ENCODE results near the gene PITX1.

The PITX1 gene

GRCh38 chr5:135067587-135067986 is 33.6 kb upstream of the PITX1 start:
- H3K36me3 Mint-ChIP-seq (ENCODE audit: low read depth): no peaks in the 10 kb centered on the region
- no peak overlapping the region for H3K27ac Mint-ChIP-seq
- intact Hi-C loops (cut with micrococcal nuclease): no loop called here
- peaks cover 5% of the 10 kb centered on the region for H3K4me1 Mint-ChIP-seq (ENCODE audit: low read depth)
- peaks cover 64% of the 10 kb centered on the region for H3K27me3 Mint-ChIP-seq
- H3K9me3 Mint-ChIP-seq: no peaks in the 10 kb centered on the region
- no peak overlapping the region for H3K4me3 Mint-ChIP-seq

DNA sequence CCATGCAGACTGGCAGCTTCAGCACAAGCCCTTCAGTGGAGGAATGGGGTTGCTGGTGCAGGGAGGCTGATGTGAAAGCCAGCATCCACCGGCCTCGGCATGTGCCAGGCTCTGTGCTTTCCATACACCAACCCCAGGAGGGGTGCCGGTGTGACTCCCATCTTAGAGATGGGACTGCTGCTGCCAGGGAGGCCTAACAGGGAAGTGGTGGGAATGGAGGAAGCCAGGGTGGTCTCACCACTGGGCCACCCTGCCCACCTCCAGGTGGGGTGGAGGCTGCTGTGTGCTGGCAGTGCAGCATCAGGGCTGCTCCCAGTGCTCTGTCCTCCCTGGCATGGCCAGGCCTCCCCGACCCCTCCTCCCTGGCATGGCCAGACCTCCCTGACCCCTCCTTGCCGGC is 32.8 kb upstream of the PITX1 start:
- intact Hi-C loops (cut with micrococcal nuclease): no loop called here
- no peaks in the 10 kb centered on the region for H3K9me3 Mint-ChIP-seq
- peaks cover 62% of the 10 kb centered on the region for H3K27me3 Mint-ChIP-seq
- H3K4me3 Mint-ChIP-seq: no peak overlapping the region
- no peak overlapping the region for H3K27ac Mint-ChIP-seq
- peaks cover 5% of the 10 kb centered on the region for H3K4me1 Mint-ChIP-seq (ENCODE audit: low read depth)
- H3K36me3 Mint-ChIP-seq (ENCODE audit: low read depth): no peaks in the 10 kb centered on the region

GRCh38 chr5:135065306-135066265 is 31.6 kb upstream of the PITX1 start:
- H3K9me3 Mint-ChIP-seq: no peaks in the 10 kb centered on the region
- intact Hi-C loops (cut with micrococcal nuclease): no loop called here
- H3K36me3 Mint-ChIP-seq (ENCODE audit: low read depth): no peaks in the 10 kb centered on the region
- H3K4me1 Mint-ChIP-seq (ENCODE audit: low read depth): peaks cover 5% of the 10 kb centered on the region
- H3K4me3 Mint-ChIP-seq: no peak overlapping the region
- peaks cover 63% of the 10 kb centered on the region for H3K27me3 Mint-ChIP-seq
- H3K27ac Mint-ChIP-seq: no peak overlapping the region

GRCh38 chr5:135064235-135064570 is 30.2 kb upstream of the PITX1 start:
- Mint-ChIP-seq H3K4me3 (no peak overlapping the region), H3K27me3 (peaks cover 71% of the 10 kb centered on the region), H3K4me1 (ENCODE audit: low read depth) (no peaks in the 10 kb centered on the region), H3K9me3 (no peaks in the 10 kb centered on the region), H3K36me3 (ENCODE audit: low read depth) (no peaks in the 10 kb centered on the region), H3K27ac (no peak overlapping the region)
- intact Hi-C loops (cut with micrococcal nuclease): no loop called here

- intact Hi-C loops (cut with micrococcal nuclease): no loop called here
- H3K27me3 Mint-ChIP-seq: peaks cover 71% of the 10 kb centered on the region
These were observed 29.6 kb upstream of the PITX1 start for GRCh38 chr5:135063511-135064234.

GRCh38 chr5:135063056-135063445 is 29.0 kb upstream of the PITX1 start:
- H3K4me3 Mint-ChIP-seq: no peak overlapping the region
- no peaks in the 10 kb centered on the region for H3K4me1 Mint-ChIP-seq (ENCODE audit: low read depth)
- H3K27ac Mint-ChIP-seq: no peak overlapping the region
- no peaks in the 10 kb centered on the region for H3K36me3 Mint-ChIP-seq (ENCODE audit: low read depth)
- intact Hi-C loops (cut with micrococcal nuclease): no loop called here
- H3K9me3 Mint-ChIP-seq: no peaks in the 10 kb centered on the region
- peaks cover 75% of the 10 kb centered on the region for H3K27me3 Mint-ChIP-seq

More at GRCh38 chr5:135063511-135064234, 29.6 kb upstream of the PITX1 start:
- no peak overlapping the region for H3K27ac Mint-ChIP-seq
- no peaks in the 10 kb centered on the region for H3K36me3 Mint-ChIP-seq (ENCODE audit: low read depth)
- H3K4me3 Mint-ChIP-seq: no peak overlapping the region
- H3K4me1 Mint-ChIP-seq (ENCODE audit: low read depth): no peaks in the 10 kb centered on the region
- H3K9me3 Mint-ChIP-seq: no peaks in the 10 kb centered on the region

GRCh38 chr5:135062216-135063055 is 28.4 kb upstream of the PITX1 start:
- Mint-ChIP-seq H3K4me1 (ENCODE audit: low read depth) (no peaks in the 10 kb centered on the region), H3K27ac (no peak overlapping the region), H3K36me3 (ENCODE audit: low read depth) (no peaks in the 10 kb centered on the region), H3K4me3 (no peak overlapping the region), H3K27me3 (peaks cover 76% of the 10 kb centered on the region), H3K9me3 (no peaks in the 10 kb centered on the region)
- intact Hi-C loops (cut with micrococcal nuclease): no loop called here

GRCh38 chr5:135061001-135061400 is 27.0 kb upstream of the PITX1 start:
- intact Hi-C loops (cut with micrococcal nuclease): no loop called here
- H3K27ac Mint-ChIP-seq: no peak overlapping the region
- H3K27me3 Mint-ChIP-seq: peaks cover 75% of the 10 kb centered on the region
- no peaks in the 10 kb centered on the region for H3K4me1 Mint-ChIP-seq (ENCODE audit: low read depth)
- no peaks in the 10 kb centered on the region for H3K9me3 Mint-ChIP-seq
- no peaks in the 10 kb centered on the region for H3K36me3 Mint-ChIP-seq (ENCODE audit: low read depth)
- H3K4me3 Mint-ChIP-seq: no peak overlapping the region

GRCh38 chr5:135060021-135060420 is 26.0 kb upstream of the PITX1 start:
- intact Hi-C loops (cut with micrococcal nuclease): no loop called here

DNA sequence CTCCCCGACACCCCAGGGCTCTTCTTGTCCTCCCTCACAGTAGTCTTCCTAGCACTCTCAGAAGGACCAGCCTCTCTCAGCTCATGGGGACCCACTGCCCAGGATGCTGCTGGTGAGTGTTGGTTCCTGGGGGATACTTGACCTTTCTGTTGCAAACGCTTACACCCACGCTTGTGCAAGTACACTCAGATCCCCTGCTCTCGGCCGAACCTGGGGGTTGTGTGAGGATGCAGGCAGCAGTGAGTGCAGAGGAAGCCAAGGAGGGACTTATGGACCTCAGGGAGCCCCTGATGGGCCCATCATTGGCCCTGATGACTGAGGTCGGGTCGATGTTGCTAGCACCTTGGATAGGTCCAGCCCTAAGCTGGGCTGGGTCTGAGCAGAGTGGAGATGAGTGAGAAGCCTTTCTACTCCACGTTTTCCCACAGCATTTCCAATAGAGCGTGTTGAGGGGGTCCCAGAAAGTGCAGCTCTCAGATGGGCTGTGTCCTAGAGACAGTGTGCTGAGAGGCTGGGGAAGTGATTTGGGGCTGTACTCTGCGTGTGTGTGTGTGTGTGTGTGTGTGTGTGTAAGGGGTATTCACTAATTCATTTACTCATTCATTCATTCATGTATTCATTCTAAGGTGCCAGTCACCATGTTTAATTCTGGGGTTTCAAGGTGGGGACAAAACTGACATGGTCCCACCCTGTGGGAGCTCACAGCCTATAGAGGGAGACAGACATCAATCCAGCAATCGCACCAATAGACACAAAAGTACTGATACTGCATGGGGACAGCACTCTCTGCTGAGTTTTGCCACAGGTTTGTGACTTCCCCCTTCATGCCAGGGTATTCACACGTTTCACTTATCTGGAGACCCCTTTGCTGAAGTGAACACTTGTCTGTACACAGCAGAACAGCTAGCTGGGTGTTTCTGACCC is 25.2 kb upstream of the PITX1 start:
- H3K27ac Mint-ChIP-seq: no peak overlapping the region
- H3K9me3 Mint-ChIP-seq: no peaks in the 10 kb centered on the region
- no peaks in the 10 kb centered on the region for H3K4me1 Mint-ChIP-seq (ENCODE audit: low read depth)
- peaks cover 73% of the 10 kb centered on the region for H3K27me3 Mint-ChIP-seq
- intact Hi-C loops (cut with micrococcal nuclease): no loop called here
- H3K4me3 Mint-ChIP-seq: no peak overlapping the region
- no peaks in the 10 kb centered on the region for H3K36me3 Mint-ChIP-seq (ENCODE audit: low read depth)

More at GRCh38 chr5:135060021-135060420, 26.0 kb upstream of the PITX1 start:
- Mint-ChIP-seq H3K27me3 (peaks cover 74% of the 10 kb centered on the region), H3K9me3 (no peaks in the 10 kb centered on the region), H3K4me3 (no peak overlapping the region), H3K4me1 (ENCODE audit: low read depth) (no peaks in the 10 kb centered on the region), H3K36me3 (ENCODE audit: low read depth) (no peaks in the 10 kb centered on the region), H3K27ac (no peak overlapping the region)

DNA sequence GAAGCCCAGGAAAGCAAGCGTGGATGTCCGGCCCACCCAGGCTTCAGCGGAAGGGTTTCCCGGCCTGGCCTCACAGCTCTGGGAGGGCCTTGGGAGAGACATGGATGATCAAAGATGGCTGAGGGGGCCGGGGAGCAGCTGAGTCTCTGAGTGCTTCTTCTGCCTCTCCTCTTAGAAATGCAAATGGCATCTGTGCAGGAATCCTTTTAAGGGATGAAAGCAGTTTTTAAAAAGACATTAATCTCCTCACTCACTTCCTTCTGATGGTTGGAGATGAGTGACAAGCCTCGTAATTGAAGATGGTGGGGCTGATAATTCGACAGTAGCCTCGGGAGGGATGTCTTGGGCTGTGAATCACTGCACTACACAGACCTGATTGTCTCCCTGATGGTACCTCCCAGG is 24.3 kb upstream of the PITX1 start:
- intact Hi-C loops (cut with micrococcal nuclease): no loop called here
- no peaks in the 10 kb centered on the region for H3K36me3 Mint-ChIP-seq (ENCODE audit: low read depth)
- H3K9me3 Mint-ChIP-seq: no peaks in the 10 kb centered on the region
- no peak overlapping the region for H3K27ac Mint-ChIP-seq
- H3K4me3 Mint-ChIP-seq: no peak overlapping the region
- no peaks in the 10 kb centered on the region for H3K4me1 Mint-ChIP-seq (ENCODE audit: low read depth)
- H3K27me3 Mint-ChIP-seq: peaks cover 74% of the 10 kb centered on the region

DNA sequence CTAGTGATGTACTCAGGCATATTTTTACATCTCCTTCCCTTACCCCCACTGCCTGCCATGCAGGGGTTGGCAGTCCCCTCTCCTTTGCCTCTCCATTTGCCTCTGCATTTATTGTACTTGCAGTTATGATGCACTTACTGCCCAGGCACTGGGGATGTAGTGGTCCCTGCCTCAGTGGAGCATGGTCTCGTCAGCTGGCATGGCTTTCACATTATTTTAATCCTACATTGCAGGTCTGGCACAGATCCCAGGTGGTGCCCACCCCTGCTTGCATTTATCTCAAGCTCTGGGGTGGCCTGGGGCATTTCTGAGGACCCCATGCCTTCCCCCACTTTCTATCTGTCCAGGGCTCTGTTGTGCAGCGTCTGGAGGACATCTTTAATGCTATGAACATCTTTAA is 23.2 kb upstream of the PITX1 start:
- no peaks in the 10 kb centered on the region for H3K4me1 Mint-ChIP-seq (ENCODE audit: low read depth)
- no peak overlapping the region for H3K4me3 Mint-ChIP-seq
- H3K27ac Mint-ChIP-seq: no peak overlapping the region
- no peaks in the 10 kb centered on the region for H3K9me3 Mint-ChIP-seq
- no peaks in the 10 kb centered on the region for H3K36me3 Mint-ChIP-seq (ENCODE audit: low read depth)
- H3K27me3 Mint-ChIP-seq: peaks cover 79% of the 10 kb centered on the region
- intact Hi-C loops (cut with micrococcal nuclease): no loop called here
